Measurements from ENCODE around the gene SDCCAG8.

- TF ChIP-seq POLR2AphosphoS5 (IDR thresholded peaks at IDR 0.05; ENCODE audit: borderline replicate concordance, low read depth, low read length) = no peak
- no peak for TF ChIP-seq EZH2 (IDR thresholded peaks at IDR 0.05)
These were observed 241.0 kb downstream of the SDCCAG8 start for GRCh38 chr1:243496806-243497205.

All from SK-N-MC (cell line).